Coronary artery (tissue), 2 donors: Measurements from ENCODE around the gene HOXA4.

Source experiments
- DNase-seq: peaks from one replicate; pipeline ENCODE4 v3.0.0-alpha.2; 2017; ENCODE audit warnings: low spot score
- H3K27ac ChIP-seq, 2 donors: fragments of 200-600 bp; sonication (generic); one replicate each; pipeline ENCODE4 v1.5.1; 2016 to 2019
- H3K4me3 ChIP-seq: fragments of 200-600 bp; sonication (generic); 2 replicates; pipeline ENCODE4 v1.5.1; 2016; ENCODE audit warnings: mild to moderate bottlenecking, moderate library complexity
- CTCF ChIP-seq: fragments of 200-600 bp; sonication (generic); IDR thresholded peaks from one replicate; pipeline ENCODE4 v1.5.1; 2019; ENCODE audit warnings: antibody characterized with exemption

HOXA4 gene

DNA sequence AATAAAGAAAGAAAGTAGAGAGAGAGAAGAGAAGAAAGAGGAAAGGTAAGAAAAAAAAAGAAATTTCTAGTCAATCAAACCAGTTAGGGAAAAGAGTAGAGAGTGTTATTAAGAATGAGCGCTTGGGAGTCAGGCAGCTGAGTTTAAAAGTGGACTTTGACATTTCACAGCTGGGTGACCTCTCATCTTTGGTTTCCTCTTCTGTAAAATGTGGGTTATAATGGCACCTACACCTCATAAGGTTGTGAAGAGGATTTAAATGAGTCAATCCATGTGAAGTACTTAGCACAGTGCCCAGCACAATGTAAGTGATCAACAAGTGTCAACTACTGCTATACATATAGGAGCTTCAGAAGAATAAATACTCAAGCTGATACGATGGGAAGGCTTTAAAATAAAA, 46.9 kb downstream of the HOXA4 start:
- no peak for DNase-seq
- TF ChIP-seq CTCF, result no peak
- Histone ChIP-seq H3K4me3 (no peak overlapping the region), H3K27ac (no peak overlapping the region)

DNA sequence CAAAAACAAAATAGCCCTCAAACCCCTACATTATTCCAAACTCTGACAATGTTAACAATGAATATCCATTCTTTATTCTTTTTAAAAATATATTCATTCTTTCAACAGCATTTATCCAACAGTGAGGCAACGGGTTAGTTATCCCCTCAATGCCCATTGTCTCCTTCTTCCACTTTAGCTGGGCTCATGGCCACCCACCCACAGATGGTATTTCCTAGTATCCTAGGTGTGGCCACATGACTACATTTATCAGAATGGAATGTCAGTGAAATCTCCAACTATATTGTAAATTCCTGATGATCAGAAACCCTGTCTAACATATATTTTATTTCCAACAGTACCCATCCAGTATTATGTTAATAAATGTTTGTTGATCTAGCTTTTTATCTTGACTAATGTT, 48.4 kb downstream of the HOXA4 start:
- TF ChIP-seq CTCF, result no peak
- Histone ChIP-seq H3K4me3 (no peak overlapping the region), H3K27ac (no peak overlapping the region)
- DNase-seq, result no peak

- no peak for TF ChIP-seq CTCF
- no peak for DNase-seq
- no peak overlapping the region for H3K27ac ChIP-seq
- no peak overlapping the region for H3K4me3 ChIP-seq
Observed at GRCh38 chr7:27080844-27081436, 49.6 kb downstream of the HOXA4 start.

GRCh38 chr7:27079234-27079975, 51.2 kb downstream of the HOXA4 start:
- DNase-seq, result no peak
- Histone ChIP-seq H3K27ac (no peak overlapping the region), H3K4me3 (no peak overlapping the region)
- no peak for TF ChIP-seq CTCF

DNA sequence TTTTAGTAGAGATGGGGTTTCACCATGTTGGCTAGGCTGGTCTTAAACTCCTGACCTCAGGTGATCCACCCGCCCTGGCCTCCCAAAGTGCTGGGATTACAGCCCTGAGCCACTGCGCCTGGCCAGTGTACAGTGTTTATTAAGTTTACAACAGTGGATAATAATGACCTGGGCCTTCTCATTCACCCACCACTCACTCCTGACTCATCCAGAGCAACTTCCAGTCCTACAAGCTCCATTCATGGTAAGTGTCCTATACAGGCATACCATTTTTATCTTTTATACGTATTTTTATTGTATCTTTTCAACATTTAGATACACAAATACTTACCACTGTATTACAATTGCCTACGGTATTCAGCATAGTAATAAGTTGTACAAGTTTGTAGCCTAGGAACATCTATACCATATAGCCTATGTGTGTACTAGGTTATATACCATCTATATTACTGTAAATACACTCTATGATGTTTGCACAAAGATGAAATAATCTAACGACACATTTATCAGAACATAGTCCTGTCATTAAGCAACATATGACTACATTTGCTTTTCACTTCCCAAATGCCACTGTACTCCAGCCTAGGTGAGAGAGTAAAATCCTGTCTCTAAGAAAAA, 51.8 kb downstream of the HOXA4 start:
- Histone ChIP-seq H3K27ac (no peak overlapping the region), H3K4me3 (no peak overlapping the region)
- DNase-seq, result no peak
- TF ChIP-seq CTCF, result no peak
